ENCODE results near the gene ADAMTSL2. TPM values are rescaled to one million over a fixed set of nuclear protein-coding genes. Genes with fewer than 3 reads are reported as not detected.

The ADAMTSL2 gene
- total RNA-seq, 1 donor from 2014 or later = 9.5 TPM

GRCh38 chr9:133589454-133590227 lies 55.1 kb downstream of the ADAMTSL2 start:
- ATAC-seq (no peak), DNase-seq (ENCODE audit: missing footprints) (peak; percentile 35)
- intact Hi-C loops (cut with DNase I) = loop anchor here (10.0 kb wide), 1 partner anchor 135 kb away; no protein-coding TSS in a partner anchor

- intact Hi-C loops (cut with DNase I) = no loop called here
- DNase-seq (ENCODE audit: missing footprints) (peak; percentile 56), ATAC-seq (no peak)
These were observed 55.8 kb downstream of the ADAMTSL2 start for GRCh38 chr9:133590231-133590855.

GRCh38 chr9:133591116-133591910 lies 56.8 kb downstream of the ADAMTSL2 start:
- no peak for ATAC-seq
- DNase-seq (ENCODE audit: missing footprints) = no peak
- intact Hi-C loops (cut with DNase I) = no loop called here

GRCh38 chr9:133591985-133592384 lies 57.5 kb downstream of the ADAMTSL2 start:
- intact Hi-C loops (cut with DNase I) = no loop called here
- DNase-seq (ENCODE audit: missing footprints) (no peak), ATAC-seq (no peak)

GRCh38 chr9:133592731-133593409 lies 58.4 kb downstream of the ADAMTSL2 start:
- no peak for DNase-seq (ENCODE audit: missing footprints)
- intact Hi-C loops (cut with DNase I) = no loop called here
- no peak for ATAC-seq

GRCh38 chr9:133593587-133594253 lies 59.2 kb downstream of the ADAMTSL2 start:
- DNase-seq (ENCODE audit: missing footprints) (no peak), ATAC-seq (no peak)
- intact Hi-C loops (cut with DNase I) = no loop called here

GRCh38 chr9:133594310-133594709 lies 59.8 kb downstream of the ADAMTSL2 start:
- intact Hi-C loops (cut with DNase I) = no loop called here
- DNase-seq (ENCODE audit: missing footprints) (no peak), ATAC-seq (no peak)

GRCh38 chr9:133595910-133596309 lies 61.4 kb downstream of the ADAMTSL2 start:
- intact Hi-C loops (cut with DNase I) = no loop called here
- no peak for DNase-seq (ENCODE audit: missing footprints)
- ATAC-seq = no peak

- ATAC-seq (no peak), DNase-seq (ENCODE audit: missing footprints) (no peak)
- intact Hi-C loops (cut with DNase I) = no loop called here
These were observed 62.9 kb downstream of the ADAMTSL2 start for GRCh38 chr9:133597316-133597957.

GRCh38 chr9:133598978-133599377 lies 64.5 kb downstream of the ADAMTSL2 start:
- ATAC-seq = no peak
- intact Hi-C loops (cut with DNase I) = no loop called here
- peak; percentile 31 for DNase-seq (ENCODE audit: missing footprints)

GRCh38 chr9:133599470-133600173 lies 65.1 kb downstream of the ADAMTSL2 start:
- intact Hi-C loops (cut with DNase I) = no loop called here
- ATAC-seq (peak; percentile 23), DNase-seq (ENCODE audit: missing footprints) (peak; percentile 4)

- ATAC-seq (no peak), DNase-seq (ENCODE audit: missing footprints) (peak; percentile 2)
- intact Hi-C loops (cut with DNase I) = no loop called here
These were observed 66.2 kb downstream of the ADAMTSL2 start for GRCh38 chr9:133600739-133601138.

GRCh38 chr9:133601746-133602145 lies 67.2 kb downstream of the ADAMTSL2 start:
- DNase-seq (ENCODE audit: missing footprints) = peak; percentile 34
- intact Hi-C loops (cut with DNase I) = no loop called here
- ATAC-seq = no peak

- peak; percentile 5 for DNase-seq (ENCODE audit: missing footprints)
These were observed 67.8 kb downstream of the ADAMTSL2 start for GRCh38 chr9:133602277-133602676.

GRCh38 chr9:133603135-133603927 lies 68.8 kb downstream of the ADAMTSL2 start:
- intact Hi-C loops (cut with DNase I) = no loop called here
- ATAC-seq (no peak), DNase-seq (ENCODE audit: missing footprints) (peak; percentile 14)

More at GRCh38 chr9:133602277-133602676, 67.8 kb downstream of the ADAMTSL2 start:
- intact Hi-C loops (cut with DNase I) = no loop called here
- no peak for ATAC-seq

- DNase-seq (ENCODE audit: missing footprints) = peak; percentile 7
- intact Hi-C loops (cut with DNase I) = no loop called here
These were observed 69.7 kb downstream of the ADAMTSL2 start for GRCh38 chr9:133604214-133604613.

GRCh38 chr9:133604856-133605255 lies 70.4 kb downstream of the ADAMTSL2 start:
- intact Hi-C loops (cut with DNase I) = no loop called here
- DNase-seq (ENCODE audit: missing footprints) (peak; percentile 55), ATAC-seq (no peak)

More at GRCh38 chr9:133604214-133604613, 69.7 kb downstream of the ADAMTSL2 start:
- no peak for ATAC-seq
